DLD1 (cell line): ENCODE results near the gene PLEKHH2.
"Not testable (repeated sequence)": the region's sequence is repeated elsewhere in the genome, so short reads cannot be mapped to it uniquely, and the experiment has no call there.

Experiments used
- in situ Hi-C: cut with HindIII; loops from 2 replicates; pipeline ENCODE4 v1.10.0; 2017; ENCODE audit warnings: low sequenced_read_pairs

The PLEKHH2 gene

GRCh38 chr2:43715300-43716098 lies 78.4 kb downstream of the PLEKHH2 start:
- in situ Hi-C loops: no loop called here

DNA sequence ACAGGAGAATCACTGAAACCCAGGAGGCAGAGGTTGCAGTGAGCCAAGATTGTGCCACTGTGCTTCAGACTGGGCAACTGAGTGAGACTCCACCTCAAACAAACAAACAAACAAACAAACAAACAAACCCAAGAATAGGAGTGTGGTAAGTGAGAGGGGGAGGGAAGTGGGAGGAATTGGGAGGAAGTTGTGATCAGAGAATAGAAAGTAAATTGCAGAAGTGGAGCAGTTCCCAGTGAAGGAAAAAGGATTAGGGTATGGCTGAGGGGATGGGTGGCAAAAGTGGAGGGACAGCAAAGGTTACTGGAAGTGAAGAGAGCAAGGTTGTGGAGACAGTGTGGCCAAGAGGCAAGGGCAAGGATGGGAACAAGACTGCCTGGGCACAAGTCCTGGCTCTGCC lies 80.3 kb downstream of the PLEKHH2 start:
- in situ Hi-C loops: no loop called here

DNA sequence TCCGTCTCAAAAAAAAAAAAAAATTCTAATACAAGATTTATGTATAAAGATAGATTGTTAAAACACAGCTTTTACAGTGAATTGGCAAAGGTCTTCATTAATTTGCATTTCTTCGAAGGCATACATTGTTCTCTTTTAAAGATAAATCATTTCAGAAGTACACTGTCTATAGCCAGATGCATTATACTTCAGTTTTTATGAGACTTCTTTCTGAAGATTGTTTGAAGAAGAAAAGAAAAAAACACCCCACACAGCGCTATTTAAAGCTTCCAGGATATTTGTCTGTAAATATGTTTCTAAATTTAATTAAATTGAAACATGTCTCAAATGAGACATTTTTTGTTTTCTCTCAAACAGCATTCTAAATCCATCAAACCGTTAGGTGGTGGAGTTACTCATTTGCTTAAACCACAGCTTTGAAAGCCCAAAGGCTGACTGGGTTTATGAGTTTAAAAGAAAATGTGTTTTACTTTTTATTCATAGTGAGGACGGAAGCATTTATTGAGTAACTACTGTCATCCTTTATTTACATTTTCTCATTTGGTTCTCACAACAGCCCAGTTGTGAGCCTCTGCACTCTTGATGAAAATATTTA lies 81.6 kb downstream of the PLEKHH2 start:
- in situ Hi-C loops: no loop called here

DNA sequence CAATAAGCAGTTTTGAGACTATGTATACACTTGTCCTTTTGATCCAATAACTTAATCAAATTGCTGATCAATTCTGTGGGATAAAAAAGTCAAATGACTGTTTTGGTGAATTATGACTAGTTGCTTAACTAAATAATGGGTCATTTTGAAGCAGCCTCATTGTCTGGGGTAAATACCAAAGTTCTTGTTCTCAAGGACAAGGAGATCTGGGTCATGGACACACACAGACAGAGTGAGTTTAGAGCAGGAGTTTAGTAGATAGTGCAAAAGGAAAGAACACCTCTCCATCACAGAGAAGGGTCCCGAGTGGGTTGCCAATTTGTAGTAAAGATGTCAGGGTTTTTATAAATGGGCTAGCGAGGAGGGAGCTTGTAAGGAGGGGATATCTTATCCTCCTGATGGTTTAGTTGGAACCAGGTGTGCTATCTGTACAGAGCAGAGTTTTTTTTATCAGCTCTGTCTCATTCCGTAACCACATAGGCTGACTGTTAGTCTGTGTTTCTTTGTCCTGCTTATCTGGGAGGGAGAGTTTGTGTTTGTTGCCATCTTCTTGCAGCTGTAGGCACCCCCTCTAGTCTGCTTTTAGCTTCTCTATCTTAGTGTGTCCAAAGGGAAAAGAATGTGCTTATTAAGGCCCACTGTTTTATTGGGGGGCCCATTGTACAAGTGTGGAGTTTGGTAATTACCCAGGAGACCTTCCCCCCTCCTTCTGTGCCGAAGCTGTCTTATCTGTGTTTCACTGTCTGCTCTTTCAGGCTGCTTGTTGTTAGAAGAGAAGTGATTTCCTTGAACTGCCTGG lies 87.9 kb downstream of the PLEKHH2 start:
- in situ Hi-C loops: no loop called here

GRCh38 chr2:43725711-43726246 lies 88.7 kb downstream of the PLEKHH2 start:
- in situ Hi-C loops: no loop called here

- in situ Hi-C loops: not testable (repeated sequence)
Observed at GRCh38 chr2:43726961-43727633, 90.0 kb downstream of the PLEKHH2 start.

DNA sequence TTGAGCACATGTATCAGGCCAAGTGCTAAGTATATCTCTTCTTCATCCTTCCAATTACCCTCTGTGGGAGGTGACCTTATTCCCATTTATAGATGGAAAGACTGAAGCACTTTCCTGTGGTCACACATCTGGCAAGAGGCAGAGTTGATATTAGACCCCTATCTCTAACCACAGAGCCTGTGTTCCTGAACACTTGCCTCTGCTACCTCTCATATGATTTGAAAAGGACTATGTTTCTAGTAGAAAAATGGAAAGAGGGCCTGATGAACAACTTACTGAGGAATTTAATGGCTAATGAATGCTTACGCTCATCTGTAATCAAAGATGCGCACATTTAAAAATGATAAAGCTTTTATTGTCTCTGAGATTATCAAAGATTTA lies 90.6 kb downstream of the PLEKHH2 start:
- in situ Hi-C loops: no loop called here

GRCh38 chr2:43729491-43730174 lies 92.6 kb downstream of the PLEKHH2 start:
- in situ Hi-C loops: no loop called here

- in situ Hi-C loops: no loop called here
Observed at GRCh38 chr2:43731211-43731610, 94.2 kb downstream of the PLEKHH2 start.

GRCh38 chr2:43736637-43737036 lies 99.6 kb downstream of the PLEKHH2 start:
- in situ Hi-C loops: no loop called here

GRCh38 chr2:43737097-43737854 lies 100.2 kb downstream of the PLEKHH2 start:
- in situ Hi-C loops: no loop called here

GRCh38 chr2:43737855-43738254 lies 100.8 kb downstream of the PLEKHH2 start:
- in situ Hi-C loops: no loop called here

- in situ Hi-C loops: no loop called here
Observed at GRCh38 chr2:43738257-43738656, 101.2 kb downstream of the PLEKHH2 start.

GRCh38 chr2:43743706-43744105 lies 106.6 kb downstream of the PLEKHH2 start:
- in situ Hi-C loops: no loop called here

GRCh38 chr2:43745457-43745856 lies 108.4 kb downstream of the PLEKHH2 start:
- in situ Hi-C loops: no loop called here

DNA sequence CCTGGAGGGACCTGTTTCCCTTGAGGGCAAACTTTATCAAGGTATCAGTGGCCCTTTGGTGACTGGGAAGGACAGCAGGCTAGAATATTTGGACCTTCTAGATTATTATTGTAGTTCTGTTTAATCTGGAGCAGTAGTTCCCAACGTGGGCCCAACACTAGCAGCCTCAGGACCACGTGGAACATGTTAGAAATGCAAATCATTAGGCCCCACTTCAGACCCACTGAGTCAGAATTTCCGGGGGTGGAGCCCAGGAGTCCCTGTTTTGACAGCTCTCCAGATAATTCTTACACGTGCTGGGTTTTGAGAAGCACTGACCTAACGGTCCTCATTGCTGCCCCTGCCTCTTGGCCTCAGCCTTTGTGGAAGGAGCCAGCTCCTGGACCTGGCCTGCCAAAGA lies 111.3 kb downstream of the PLEKHH2 start:
- in situ Hi-C loops: no loop called here

- in situ Hi-C loops: no loop called here
Observed at GRCh38 chr2:43749583-43749982, 112.5 kb downstream of the PLEKHH2 start.

DNA sequence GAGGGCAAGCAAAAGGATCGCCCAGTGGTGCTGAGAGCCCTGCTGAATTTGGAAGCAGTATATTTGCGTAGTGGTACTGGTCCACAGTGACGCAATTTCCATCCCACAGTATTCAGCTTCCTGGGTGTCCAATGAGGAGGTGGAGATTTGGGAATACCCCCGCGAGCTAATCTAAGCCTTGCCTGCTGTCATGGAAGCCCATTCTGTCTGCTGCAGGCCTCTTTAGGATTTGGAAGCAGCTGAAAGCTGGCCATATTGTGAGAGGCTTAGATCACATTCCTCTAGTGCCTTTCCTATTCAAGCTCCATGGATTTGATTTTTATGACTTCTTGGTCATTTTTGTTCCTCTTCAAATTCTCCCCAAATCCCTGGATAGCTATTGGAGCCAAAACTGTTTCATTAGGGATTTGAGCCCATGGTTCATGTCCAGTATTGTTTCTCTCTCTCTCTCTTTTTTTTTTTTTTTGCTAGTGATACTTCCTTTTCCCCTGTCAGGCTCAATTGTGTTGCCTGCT lies 114.5 kb downstream of the PLEKHH2 start:
- in situ Hi-C loops: loop anchor here (10.0 kb wide), 1 partner anchor 917 kb away; no protein-coding TSS in a partner anchor

DNA sequence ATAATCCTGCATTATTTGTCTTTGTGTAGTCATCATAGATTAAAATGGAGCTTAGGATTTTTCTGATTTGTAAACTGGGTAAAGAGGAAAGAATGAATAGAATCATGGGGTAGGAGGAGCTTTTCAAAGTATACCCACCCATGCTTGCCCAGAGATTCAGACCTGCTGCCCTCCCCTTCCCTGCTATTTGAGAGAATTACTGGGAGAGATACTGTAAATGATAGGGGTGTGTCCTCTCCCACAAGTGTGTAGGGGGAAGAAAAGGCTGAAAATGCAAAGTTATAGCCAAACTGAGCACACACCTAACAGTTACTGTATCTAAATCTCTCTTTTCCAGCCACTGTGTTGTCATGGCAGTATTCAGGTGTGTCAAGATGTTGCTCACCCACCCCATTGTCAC lies 115.2 kb downstream of the PLEKHH2 start:
- in situ Hi-C loops: loop anchor here (10.0 kb wide), 1 partner anchor 918 kb away; no protein-coding TSS in a partner anchor
